ENCODE results near the gene FCER1A.

GRCh38 chr1:159334797-159335196 lies 32.7 kb downstream of the FCER1A start:
- TF ChIP-seq YY1 (IDR thresholded peaks at IDR 0.05; ENCODE audit: insufficient read depth, insufficient read length) = no peak
- no peak for TF ChIP-seq SUZ12 (IDR thresholded peaks at IDR 0.05; ENCODE audit: extremely low read depth, insufficient read depth, insufficient read length)
